ENCODE measurements around the gene TCP10L.
"Not testable (repeated sequence)": the region's sequence is repeated elsewhere in the genome, so short reads cannot be mapped to it uniquely, and the experiment has no call there.

Gene TCP10L

GRCh38 chr21:32539378-32539777 lies 45.9 kb downstream of the TCP10L start:
- no peak for TF ChIP-seq POLR2AphosphoS5 (IDR thresholded peaks at IDR 0.05; ENCODE audit: borderline replicate concordance, low read depth, low read length)
- no peak for TF ChIP-seq EZH2 (IDR thresholded peaks at IDR 0.05)
- no peak for TF ChIP-seq FOXP2 (optimal IDR thresholded peaks at IDR 0.05; ENCODE audit: control extremely low read depth, extremely low read length, insufficient read depth)
- DNase-seq (ENCODE audit: low read depth, low spot score), result no peak

GRCh38 chr21:32538147-32538792 lies 47.1 kb downstream of the TCP10L start:
- no peak for DNase-seq (ENCODE audit: low read depth, low spot score)
- Histone ChIP-seq H3K9ac (ENCODE audit: insufficient read length) (no peak overlapping the region), H3K4me3 (no peak overlapping the region; the same call in 1 of the 2 replicates), H3K9me3 (ENCODE audit: low read depth, low read length) (no peaks in the 10 kb centered on the region), H3K36me3 (ENCODE audit: insufficient read depth, low read length) (no peaks in the 10 kb centered on the region), H3K27ac (no peak overlapping the region)
- TF ChIP-seq FOXP2 (optimal IDR thresholded peaks at IDR 0.05; ENCODE audit: control extremely low read depth, extremely low read length, insufficient read depth), result no peak
- no peak for TF ChIP-seq EZH2 (IDR thresholded peaks at IDR 0.05)
- TF ChIP-seq POLR2AphosphoS5 (IDR thresholded peaks at IDR 0.05; ENCODE audit: borderline replicate concordance, low read depth, low read length), result no peak

More at GRCh38 chr21:32539378-32539777, 45.9 kb downstream of the TCP10L start:
- no peak overlapping the region for H3K9ac ChIP-seq (ENCODE audit: insufficient read length)
- H3K36me3 ChIP-seq (ENCODE audit: insufficient read depth, low read length), result no peaks in the 10 kb centered on the region
- H3K9me3 ChIP-seq (ENCODE audit: low read depth, low read length), result no peaks in the 10 kb centered on the region
- H3K4me3 ChIP-seq, result no peak overlapping the region
- no peak overlapping the region for H3K27ac ChIP-seq

DNA sequence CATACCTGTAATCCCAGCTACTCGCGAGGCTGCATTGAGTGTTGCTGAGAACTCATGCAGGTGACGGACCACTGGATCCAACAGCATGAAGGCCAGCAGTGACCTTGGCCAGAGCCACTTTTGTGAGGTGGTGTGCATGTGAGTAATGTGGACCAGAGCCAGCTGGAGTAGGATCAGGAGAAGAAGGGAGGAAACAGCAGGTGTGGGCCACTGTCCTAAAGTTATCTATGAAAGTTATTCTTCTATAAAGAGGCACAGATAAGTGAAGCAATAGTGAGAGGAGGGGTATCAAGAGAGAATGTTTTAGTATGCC lies 47.8 kb downstream of the TCP10L start:
- Histone ChIP-seq H3K36me3 (ENCODE audit: insufficient read depth, low read length) (no peaks in the 10 kb centered on the region), H3K4me3 (no peak overlapping the region), H3K9ac (ENCODE audit: insufficient read length) (no peak overlapping the region), H3K27ac (no peak overlapping the region), H3K9me3 (ENCODE audit: low read depth, low read length) (no peaks in the 10 kb centered on the region)
- TF ChIP-seq EZH2 (IDR thresholded peaks at IDR 0.05) (no peak), POLR2AphosphoS5 (IDR thresholded peaks at IDR 0.05; ENCODE audit: borderline replicate concordance, low read depth, low read length) (no peak), FOXP2 (optimal IDR thresholded peaks at IDR 0.05; ENCODE audit: control extremely low read depth, extremely low read length, insufficient read depth) (no peak)
- DNase-seq (ENCODE audit: low read depth, low spot score), result no peak

GRCh38 chr21:32535612-32536011 lies 49.7 kb downstream of the TCP10L start:
- no peaks in the 10 kb centered on the region for H3K36me3 ChIP-seq (ENCODE audit: insufficient read depth, low read length)
- H3K4me3 ChIP-seq, result no peak overlapping the region

DNA sequence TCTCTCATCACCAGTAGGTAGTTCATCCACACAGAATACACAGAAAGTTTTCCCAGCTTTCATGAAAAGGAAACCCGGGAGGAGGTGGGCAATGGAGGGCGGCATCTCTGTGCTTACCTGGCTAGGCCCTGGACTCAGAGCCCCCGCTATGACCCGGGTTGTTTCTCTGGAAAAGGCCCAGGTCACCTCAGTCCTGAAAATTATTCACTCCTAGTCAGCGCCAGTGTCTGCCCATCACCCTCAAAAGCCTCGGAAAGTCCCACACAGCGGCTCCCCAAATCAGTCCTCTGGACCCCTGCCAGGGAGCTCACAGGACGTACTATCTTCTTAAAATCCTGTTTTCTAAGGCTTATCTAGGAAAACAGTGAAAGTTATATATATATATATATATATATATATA lies 51.2 kb downstream of the TCP10L start:
- no peaks in the 10 kb centered on the region for H3K9me3 ChIP-seq (ENCODE audit: low read depth, low read length)
- no peak for DNase-seq (ENCODE audit: low read depth, low spot score)
- H3K4me3 ChIP-seq, result no peak overlapping the region
- no peak for TF ChIP-seq POLR2AphosphoS5 (IDR thresholded peaks at IDR 0.05; ENCODE audit: borderline replicate concordance, low read depth, low read length)
- no peak for TF ChIP-seq FOXP2 (optimal IDR thresholded peaks at IDR 0.05; ENCODE audit: control extremely low read depth, extremely low read length, insufficient read depth)
- no peak for TF ChIP-seq EZH2 (IDR thresholded peaks at IDR 0.05)
- no peaks in the 10 kb centered on the region for H3K36me3 ChIP-seq (ENCODE audit: insufficient read depth, low read length)
- no peak overlapping the region for H3K27ac ChIP-seq
- no peak overlapping the region for H3K9ac ChIP-seq (ENCODE audit: insufficient read length)

More at GRCh38 chr21:32535612-32536011, 49.7 kb downstream of the TCP10L start:
- Histone ChIP-seq H3K27ac (no peak overlapping the region), H3K9me3 (ENCODE audit: low read depth, low read length) (no peaks in the 10 kb centered on the region), H3K9ac (ENCODE audit: insufficient read length) (no peak overlapping the region)
- no peak for TF ChIP-seq POLR2AphosphoS5 (IDR thresholded peaks at IDR 0.05; ENCODE audit: borderline replicate concordance, low read depth, low read length)
- TF ChIP-seq EZH2 (IDR thresholded peaks at IDR 0.05), result no peak
- no peak for TF ChIP-seq FOXP2 (optimal IDR thresholded peaks at IDR 0.05; ENCODE audit: control extremely low read depth, extremely low read length, insufficient read depth)
- DNase-seq (ENCODE audit: low read depth, low spot score), result no peak

GRCh38 chr21:32533611-32534010 lies 51.7 kb downstream of the TCP10L start:
- Histone ChIP-seq H3K36me3 (ENCODE audit: insufficient read depth, low read length) (no peaks in the 10 kb centered on the region), H3K9me3 (ENCODE audit: low read depth, low read length) (no peaks in the 10 kb centered on the region), H3K9ac (ENCODE audit: insufficient read length) (no peak overlapping the region), H3K4me3 (no peak overlapping the region), H3K27ac (no peak overlapping the region)
- no peak for DNase-seq (ENCODE audit: low read depth, low spot score)
- TF ChIP-seq POLR2AphosphoS5 (IDR thresholded peaks at IDR 0.05; ENCODE audit: borderline replicate concordance, low read depth, low read length), result no peak
- TF ChIP-seq FOXP2 (optimal IDR thresholded peaks at IDR 0.05; ENCODE audit: control extremely low read depth, extremely low read length, insufficient read depth), result no peak
- no peak for TF ChIP-seq EZH2 (IDR thresholded peaks at IDR 0.05)

- DNase-seq (ENCODE audit: low read depth, low spot score), result no peak
Measured at GRCh38 chr21:32533053-32533452, 52.3 kb downstream of the TCP10L start.

GRCh38 chr21:32532636-32533035 lies 52.7 kb downstream of the TCP10L start:
- no peak overlapping the region for H3K4me3 ChIP-seq
- no peak for TF ChIP-seq EZH2 (IDR thresholded peaks at IDR 0.05)
- TF ChIP-seq POLR2AphosphoS5 (IDR thresholded peaks at IDR 0.05; ENCODE audit: borderline replicate concordance, low read depth, low read length), result no peak
- no peak for TF ChIP-seq FOXP2 (optimal IDR thresholded peaks at IDR 0.05; ENCODE audit: control extremely low read depth, extremely low read length, insufficient read depth)
- DNase-seq (ENCODE audit: low read depth, low spot score), result no peak

More at GRCh38 chr21:32533053-32533452, 52.3 kb downstream of the TCP10L start:
- TF ChIP-seq POLR2AphosphoS5 (IDR thresholded peaks at IDR 0.05; ENCODE audit: borderline replicate concordance, low read depth, low read length) (no peak), EZH2 (IDR thresholded peaks at IDR 0.05) (no peak), FOXP2 (optimal IDR thresholded peaks at IDR 0.05; ENCODE audit: control extremely low read depth, extremely low read length, insufficient read depth) (no peak)
- Histone ChIP-seq H3K9ac (ENCODE audit: insufficient read length) (no peak overlapping the region), H3K36me3 (ENCODE audit: insufficient read depth, low read length) (no peaks in the 10 kb centered on the region), H3K27ac (no peak overlapping the region), H3K4me3 (no peak overlapping the region), H3K9me3 (ENCODE audit: low read depth, low read length) (no peaks in the 10 kb centered on the region)

GRCh38 chr21:32531561-32531960 lies 53.8 kb downstream of the TCP10L start:
- H3K9ac ChIP-seq (ENCODE audit: insufficient read length); H3K9me3 ChIP-seq (ENCODE audit: low read depth, low read length); H3K36me3 ChIP-seq (ENCODE audit: insufficient read depth, low read length); DNase-seq (ENCODE audit: low read depth, low spot score); H3K4me3 ChIP-seq: not testable (repeated sequence)
- H3K27ac ChIP-seq, result peak overlapping the region; percentile 89

More at GRCh38 chr21:32532636-32533035, 52.7 kb downstream of the TCP10L start:
- Histone ChIP-seq H3K9me3 (ENCODE audit: low read depth, low read length) (no peaks in the 10 kb centered on the region), H3K36me3 (ENCODE audit: insufficient read depth, low read length) (no peaks in the 10 kb centered on the region), H3K9ac (ENCODE audit: insufficient read length) (no peak overlapping the region), H3K27ac (peak overlapping the region; percentile 90)

GRCh38 chr21:32530809-32531208 lies 54.5 kb downstream of the TCP10L start:
- not testable (repeated sequence) for H3K36me3 ChIP-seq (ENCODE audit: insufficient read depth, low read length); H3K4me3 ChIP-seq; DNase-seq (ENCODE audit: low read depth, low spot score); H3K9ac ChIP-seq (ENCODE audit: insufficient read length); H3K9me3 ChIP-seq (ENCODE audit: low read depth, low read length)
- peak overlapping the region; percentile 89 for H3K27ac ChIP-seq

Data from SK-N-MC (cell line).